ENCODE data around the gene CATSPER4.

The CATSPER4 gene

DNA sequence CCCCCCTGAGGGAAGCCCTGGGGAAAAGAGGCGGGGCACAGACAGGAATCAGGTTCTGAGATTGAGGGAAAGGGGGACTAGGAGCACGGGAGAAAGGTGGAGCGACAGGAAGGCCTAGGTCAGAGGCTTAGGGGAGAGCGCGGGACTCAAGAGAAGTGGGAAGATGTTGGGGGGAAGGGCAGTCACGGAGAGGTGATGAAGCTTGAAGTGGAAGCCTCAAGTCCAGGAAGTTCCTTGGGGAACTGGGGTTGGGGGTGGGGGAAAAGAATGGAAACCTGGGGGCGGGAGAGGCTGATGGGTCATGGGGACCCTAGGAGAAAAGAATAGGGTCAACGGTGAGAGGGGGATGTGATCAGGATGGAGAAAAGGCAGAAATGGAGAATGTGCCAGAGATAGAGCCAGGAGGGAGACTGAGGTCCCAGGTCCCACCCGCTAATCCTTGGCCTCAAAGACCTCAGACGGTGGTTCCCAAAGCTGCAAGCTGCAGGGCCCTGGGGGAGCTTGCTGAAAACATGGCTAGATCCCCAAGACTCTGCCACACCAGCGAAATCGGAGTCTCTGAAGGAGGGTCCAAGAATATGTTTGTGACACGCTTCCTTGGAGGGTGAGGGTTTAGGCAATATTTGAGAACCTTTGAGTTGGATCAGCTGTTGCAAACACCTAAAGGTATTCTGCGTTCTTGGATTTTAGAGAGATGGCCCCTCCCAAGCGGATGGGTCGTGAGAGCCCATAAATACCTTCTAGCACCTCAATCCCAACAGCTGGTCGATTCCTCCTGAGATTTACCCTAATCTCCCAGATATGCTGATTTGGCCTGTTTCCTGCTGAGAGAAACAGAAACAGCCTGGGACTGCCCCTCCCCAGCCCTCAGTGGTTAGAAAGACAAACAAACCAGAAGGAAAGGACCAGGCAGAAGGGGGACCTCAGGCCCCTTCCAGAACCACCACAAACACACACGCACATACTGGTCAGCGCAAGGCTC lies 25.2 kb upstream of the CATSPER4 start:
- DNase-seq (ENCODE audit: low spot score) = no peak

DNA sequence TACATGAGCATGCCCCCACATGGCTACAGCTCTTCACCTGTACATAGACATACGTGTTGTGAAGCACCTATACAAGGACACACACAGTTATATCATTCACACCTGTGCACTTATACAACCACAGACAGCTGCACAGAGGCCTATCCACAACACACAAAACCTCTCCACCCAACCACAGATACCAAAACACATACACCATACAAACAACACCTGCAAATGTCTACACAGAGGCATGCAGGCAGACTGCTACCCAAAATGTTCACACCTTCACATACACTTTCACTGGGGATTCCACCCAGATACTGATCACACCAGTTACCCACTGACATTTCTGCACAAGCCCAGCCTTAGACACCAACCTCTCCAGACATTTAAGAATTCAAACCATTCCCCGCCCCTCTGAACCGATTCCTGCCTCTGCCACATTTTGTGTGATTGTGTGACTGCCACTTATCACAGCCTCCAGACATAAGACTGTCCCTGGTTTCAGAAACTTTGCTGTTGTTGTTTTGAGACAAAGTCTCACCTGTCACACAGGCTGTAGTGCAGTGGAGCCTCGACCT lies 23.6 kb upstream of the CATSPER4 start:
- no peak for DNase-seq (ENCODE audit: low spot score)

GRCh38 chr1:26168410-26169197 lies 21.8 kb upstream of the CATSPER4 start, which contains the start of gene C1orf232:
TSS of gene C1orf232 (minus strand) at chr1:26168963. CDS start at chr1:26168499, 464 bp downstream.
- DNase-seq (ENCODE audit: low spot score) = no peak

GRCh38 chr1:26169198-26169554 lies 21.2 kb upstream of the CATSPER4 start:
- no peak for DNase-seq (ENCODE audit: low spot score)

- peak; percentile 91 for DNase-seq (ENCODE audit: low spot score)
These were observed 20.5 kb upstream of the CATSPER4 start, which contains the start of gene ZNF593 for GRCh38 chr1:26169669-26170471. TSS of gene ZNF593 (plus strand) at chr1:26169908. CDS start at chr1:26169984, 76 bp downstream.

DNA sequence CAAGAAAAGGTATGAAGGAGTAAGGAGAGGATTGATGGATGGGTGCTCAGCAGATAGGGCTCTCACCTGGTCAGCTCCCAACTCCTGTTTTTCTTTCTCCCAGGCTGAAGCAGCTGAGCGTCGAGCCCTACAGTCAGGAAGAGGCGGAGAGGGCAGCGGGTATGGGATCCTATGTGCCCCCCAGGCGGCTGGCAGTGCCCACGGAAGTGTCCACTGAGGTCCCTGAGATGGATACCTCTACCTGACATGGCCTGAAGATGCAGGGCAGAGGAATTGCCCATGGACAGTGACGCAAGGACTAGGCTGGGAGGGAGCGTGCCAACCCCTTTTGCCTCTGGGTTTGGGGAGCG lies 20.0 kb upstream of the CATSPER4 start:
- DNase-seq (ENCODE audit: low spot score) = no peak

GRCh38 chr1:26171084-26172072 lies 19.0 kb upstream of the CATSPER4 start, which contains the start of gene ZNF593OS:
TSS of gene ZNF593OS (minus strand) at chr1:26171832. CDS start at chr1:26171661, 171 bp downstream.
- no peak for DNase-seq (ENCODE audit: low spot score)

GRCh38 chr1:26175346-26175745 lies 15.1 kb upstream of the CATSPER4 start:
- no peak for DNase-seq (ENCODE audit: low spot score)

DNA sequence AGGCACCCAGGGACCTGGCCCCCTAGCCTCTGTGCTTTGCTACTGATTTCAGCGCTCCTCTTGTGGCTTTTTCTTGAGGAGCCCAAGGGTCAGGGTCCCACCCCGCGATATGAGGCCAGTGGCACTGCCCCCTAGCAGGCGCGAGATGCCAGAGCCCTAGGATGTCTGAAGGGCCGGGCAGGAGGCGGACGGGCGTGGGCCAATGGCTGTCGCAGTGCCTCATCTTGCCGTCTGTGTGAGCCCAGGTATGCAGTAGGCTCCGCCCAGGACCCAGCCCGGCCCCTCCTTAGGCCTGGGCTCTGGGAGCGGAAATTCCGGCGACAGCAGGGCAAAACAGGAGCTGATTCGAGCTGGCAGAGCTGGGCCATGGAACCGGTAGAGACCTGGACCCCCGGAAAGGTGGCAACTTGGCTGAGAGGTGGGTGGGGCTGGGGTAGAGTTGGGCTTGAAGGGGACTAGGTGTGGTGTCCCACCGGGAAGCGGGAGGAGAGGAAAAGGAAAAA lies 13.2 kb upstream of the CATSPER4 start, which contains the start of gene CNKSR1:
CNKSR1 (plus strand) TSS at position 310 of the 503 bp plus-strand sequence; CDS start at position 367, 57 bp downstream.
- no peak for DNase-seq (ENCODE audit: low spot score)

DNA sequence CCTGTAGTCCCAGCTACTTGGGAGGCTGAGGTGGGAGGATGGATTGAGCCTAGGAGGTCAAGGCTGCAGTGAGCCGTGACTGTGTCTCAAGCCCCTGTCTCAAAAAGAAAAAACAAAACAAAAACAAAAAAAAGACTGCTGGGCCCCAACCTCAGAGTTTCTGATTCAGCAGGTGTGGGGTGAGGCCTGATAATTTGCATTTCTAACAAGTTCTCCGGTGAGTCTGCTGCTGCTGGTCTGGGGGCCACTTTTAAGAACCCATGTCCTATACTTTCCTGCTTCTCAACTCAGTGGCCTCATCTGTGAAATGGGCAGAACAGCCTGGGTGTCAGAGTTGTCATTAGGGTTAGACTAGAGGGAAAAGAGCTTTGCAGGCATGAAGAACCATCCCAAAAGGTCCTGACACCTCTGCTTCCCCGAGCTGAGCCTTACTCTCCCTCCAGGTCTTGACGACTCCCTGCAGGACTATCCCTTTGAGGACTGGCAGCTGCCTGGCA lies 10.3 kb upstream of the CATSPER4 start:
- DNase-seq (ENCODE audit: low spot score) = no peak

DNA sequence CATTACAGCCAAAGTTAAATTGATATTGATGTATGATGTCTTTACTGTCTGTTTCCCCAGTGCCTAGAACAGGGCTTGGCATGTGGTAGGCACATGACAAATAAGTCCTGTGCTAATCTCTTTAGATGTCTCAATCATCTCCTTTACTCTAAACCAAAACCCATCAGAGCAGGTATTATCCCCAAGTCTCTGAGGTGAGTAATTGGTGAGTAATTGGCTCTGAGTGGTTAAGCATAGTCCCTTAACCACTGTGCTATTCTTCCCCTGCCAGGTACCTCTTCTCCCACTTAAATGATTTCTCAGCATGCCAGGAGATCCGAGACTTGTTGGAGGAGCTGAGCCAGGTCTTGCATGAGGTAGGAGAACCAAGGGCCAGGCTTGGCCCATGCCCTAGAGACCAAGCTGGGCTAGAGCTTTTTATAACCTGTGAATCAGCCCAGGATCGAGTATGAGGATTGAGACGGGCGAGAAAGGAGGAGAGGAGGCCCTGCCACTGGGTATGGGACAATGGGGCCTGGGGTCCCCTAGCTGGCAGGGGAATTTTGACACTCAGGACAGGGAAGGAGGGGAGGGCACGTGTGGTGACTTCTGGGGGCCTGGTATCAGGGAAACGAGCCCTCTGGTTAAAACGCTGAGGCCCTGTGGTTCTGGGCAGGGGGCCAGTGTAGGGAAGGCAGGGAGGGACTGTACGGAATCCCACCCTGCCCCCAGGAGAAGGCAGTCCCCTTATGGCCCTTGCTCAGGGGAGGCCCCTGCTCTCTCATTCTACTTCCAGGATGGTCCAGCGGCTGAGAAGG lies 8.6 kb upstream of the CATSPER4 start:
- DNase-seq (ENCODE audit: low spot score) = no peak

GRCh38 chr1:26182383-26182696 lies 8.1 kb upstream of the CATSPER4 start:
- no peak for DNase-seq (ENCODE audit: low spot score)

DNA sequence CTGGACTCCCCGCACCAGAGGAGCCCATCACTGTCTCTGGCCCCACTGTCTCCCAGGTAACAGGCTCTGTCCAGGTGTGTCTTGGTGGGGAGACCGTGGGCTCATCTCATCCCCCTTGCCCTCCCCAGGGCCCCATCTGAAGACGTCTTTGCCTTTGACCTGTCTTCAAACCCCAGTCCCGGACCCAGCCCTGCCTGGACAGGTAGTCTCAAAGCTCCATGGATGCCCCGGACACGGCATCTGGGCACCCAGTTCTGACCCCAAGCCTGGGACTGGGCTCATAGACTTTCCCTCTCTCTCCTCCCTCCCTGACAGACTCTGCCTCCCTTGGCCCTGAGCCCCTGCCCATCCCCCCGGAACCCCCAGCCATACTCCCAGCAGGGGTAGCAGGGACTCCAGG lies 6.3 kb upstream of the CATSPER4 start:
- DNase-seq (ENCODE audit: low spot score) = no peak

DNA sequence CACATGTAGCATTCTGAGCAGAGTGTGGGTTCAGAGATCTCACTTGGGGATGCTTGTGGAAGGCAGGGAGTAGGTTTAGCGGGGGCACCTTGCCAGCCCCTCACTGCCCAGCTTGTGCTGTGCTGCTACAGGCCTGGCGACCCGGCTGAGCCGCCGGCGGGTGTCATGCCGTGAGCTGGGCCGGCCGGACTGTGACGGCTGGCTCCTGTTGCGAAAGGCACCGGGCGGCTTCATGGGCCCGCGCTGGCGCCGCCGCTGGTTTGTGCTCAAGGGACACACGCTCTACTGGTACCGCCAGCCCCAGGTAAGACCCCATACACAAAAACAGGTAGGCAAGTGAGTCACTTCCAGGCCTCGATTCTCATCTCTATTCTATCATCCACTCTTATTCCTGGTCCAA lies 5.5 kb upstream of the CATSPER4 start:
- DNase-seq (ENCODE audit: low spot score) = no peak

GRCh38 chr1:26187882-26188281 lies 2.5 kb upstream of the CATSPER4 start:
- no peak for DNase-seq (ENCODE audit: low spot score)

DNA sequence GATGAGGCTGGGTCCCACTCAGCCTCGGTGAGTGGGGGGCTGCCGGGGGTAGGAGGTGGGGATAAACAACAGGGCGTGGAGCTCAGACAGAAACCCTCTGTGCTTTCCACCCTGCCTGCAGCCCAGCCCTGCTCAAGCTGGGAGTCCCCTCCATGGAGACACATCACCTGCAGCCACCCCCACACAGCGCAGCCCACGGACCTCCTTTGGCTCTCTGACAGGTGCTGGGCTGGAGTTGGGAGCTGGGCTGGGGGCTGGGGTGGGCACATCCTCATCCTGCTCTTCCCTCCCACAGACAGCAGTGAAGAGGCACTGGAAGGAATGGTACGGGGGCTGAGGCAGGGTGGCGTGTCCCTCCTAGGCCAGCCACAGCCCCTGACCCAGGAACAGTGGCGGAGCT lies 1.9 kb upstream of the CATSPER4 start:
- DNase-seq (ENCODE audit: low spot score) = no peak

DNA sequence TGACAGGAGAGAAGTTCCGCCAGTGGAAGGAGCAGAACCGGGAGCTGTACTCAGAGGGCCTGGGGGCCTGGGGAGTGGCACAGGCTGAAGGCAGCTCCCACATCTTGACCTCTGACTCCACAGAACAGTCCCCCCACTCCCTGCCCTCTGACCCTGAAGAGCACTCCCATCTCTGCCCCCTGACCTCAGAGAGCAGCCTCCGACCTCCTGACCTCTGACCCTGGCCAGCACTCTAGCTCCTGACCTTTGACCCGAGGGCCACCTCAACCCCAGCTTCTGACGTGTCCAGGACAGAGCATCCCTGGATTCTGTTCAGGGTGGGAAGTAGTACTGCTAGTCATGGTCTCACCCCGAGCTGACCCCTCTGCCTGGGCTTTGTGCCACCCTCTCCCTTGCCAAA lies 1.1 kb upstream of the CATSPER4 start:
- DNase-seq (ENCODE audit: low spot score) = no peak

DNA sequence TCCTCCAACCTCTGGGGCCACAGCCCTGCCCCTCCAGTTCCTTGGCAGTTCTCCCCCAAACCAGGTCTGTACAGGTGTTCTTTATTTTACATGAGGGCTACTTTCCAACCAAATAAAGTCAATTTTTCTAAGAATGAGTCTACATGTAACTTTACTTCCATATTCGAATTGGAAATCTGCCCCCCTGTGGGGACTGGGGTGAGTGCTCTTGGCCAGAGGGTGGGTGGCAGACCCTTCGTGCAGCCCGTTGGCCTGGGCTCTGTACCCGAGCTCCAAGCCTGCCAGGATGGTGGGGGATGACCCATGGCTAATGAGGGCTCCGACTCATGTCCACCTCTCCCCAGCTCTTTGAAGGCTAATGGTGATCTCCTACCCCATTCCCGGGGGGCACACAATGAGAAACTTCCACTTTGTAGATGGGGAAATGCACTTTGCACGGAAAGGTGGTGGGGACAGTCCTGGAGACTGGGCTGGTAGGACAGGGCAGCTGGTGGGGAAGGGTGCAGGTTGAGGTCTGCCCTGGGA lies 589 bp upstream of the CATSPER4 start:
- no peak for DNase-seq (ENCODE audit: low spot score)

- no peak for DNase-seq (ENCODE audit: low spot score)
These were observed 1.3 kb downstream of the CATSPER4 start for GRCh38 chr1:26191739-26192138.

Measured in globus pallidus (tissue), 1 donor.